Endothelial cell (in vitro differentiated cells): ENCODE results near the gene TIA1. TPM values are rescaled to one million over a fixed set of nuclear protein-coding genes. Genes with fewer than 3 reads are reported as not detected.
"Not testable (repeated sequence)": the region's sequence is repeated elsewhere in the genome, so short reads cannot be mapped to it uniquely, and the experiment has no call there.

ENCODE experiments used
- DNase-seq: peaks from one replicate; pipeline ENCODE4 v3.0.0; 2021; ENCODE audit warnings: low spot score
- H3K27ac Mint-ChIP-seq: one replicate; pipeline ENCODE4 v1.8.0; 2021; ENCODE audit warnings: mixed read lengths, inconsistent platforms; ENCODE audit not compliant: unreplicated experiment
- H3K27me3 Mint-ChIP-seq: one replicate; pipeline ENCODE4 v1.8.0; 2021; ENCODE audit warnings: mild to moderate bottlenecking, moderate library complexity, mixed read lengths, inconsistent platforms; ENCODE audit not compliant: unreplicated experiment
- H3K36me3 Mint-ChIP-seq: one replicate; pipeline ENCODE4 v1.8.0; 2021; ENCODE audit warnings: mild to moderate bottlenecking, low read depth, mixed read lengths, inconsistent platforms; ENCODE audit not compliant: unreplicated experiment
- H3K4me1 Mint-ChIP-seq: one replicate; pipeline ENCODE4 v1.8.0; 2021; ENCODE audit warnings: mild to moderate bottlenecking, mixed read lengths, inconsistent platforms; ENCODE audit not compliant: unreplicated experiment
- H3K4me3 Mint-ChIP-seq: one replicate; pipeline ENCODE4 v1.8.0; 2021; ENCODE audit warnings: mild to moderate bottlenecking, mixed read lengths, inconsistent platforms; ENCODE audit not compliant: unreplicated experiment
- H3K9me3 Mint-ChIP-seq: one replicate; pipeline ENCODE4 v1.8.0; 2021; ENCODE audit warnings: mixed read lengths, inconsistent platforms; ENCODE audit not compliant: unreplicated experiment
- total RNA-seq: library from RNA; stranded (reverse); fragmentation: NEBNext Ultra II Directional; extraction: Animal tissue kit (Norgen Biotek cat#: 25700); gene quantifications from one replicate; pipeline ENCODE4 v1.2.1, GENCODE V29; 2021; ENCODE audit not compliant: unreplicated experiment
- TF ChIP-seq, protein P1 (sequence below): fragments of 200-600 bp; sonication (generic); IDR thresholded peaks from one replicate; pipeline ENCODE4 v1.5.0; 2021; ENCODE audit warnings: antibody characterized with exemption; ENCODE audit not compliant: unreplicated experiment

TIA1 gene
- total RNA-seq, 1 donor from 2014 or later: 200 TPM

DNA sequence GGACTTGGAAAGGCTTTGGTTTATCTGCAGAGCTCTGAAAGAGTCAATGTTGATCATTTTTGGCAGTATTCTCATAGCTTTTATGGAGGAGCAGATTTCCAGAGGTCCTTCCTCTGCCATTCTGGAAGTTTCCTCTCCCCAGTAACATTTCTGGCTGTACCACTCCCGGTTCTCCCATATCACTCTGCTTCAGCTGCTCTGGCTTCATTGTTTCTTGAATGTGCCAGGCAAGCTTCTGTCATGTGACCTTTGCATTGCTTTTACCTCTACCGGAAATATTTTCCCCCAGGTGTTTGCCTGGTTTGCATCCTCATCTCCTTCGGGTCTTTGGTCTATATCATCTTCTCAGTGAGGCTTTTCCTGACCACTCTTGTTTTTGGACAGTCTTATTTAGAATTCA is 21.9 kb upstream of the TIA1 start:
- Mint-ChIP-seq H3K4me3 (peak overlapping the region; percentile 10), H3K4me1 (no peaks in the 10 kb centered on the region), H3K27me3 (no peaks in the 10 kb centered on the region), H3K27ac (no peak overlapping the region), H3K36me3 (peaks cover 42% of the 10 kb centered on the region), H3K9me3 (no peaks in the 10 kb centered on the region)
- TF ChIP-seq, protein P1, sequence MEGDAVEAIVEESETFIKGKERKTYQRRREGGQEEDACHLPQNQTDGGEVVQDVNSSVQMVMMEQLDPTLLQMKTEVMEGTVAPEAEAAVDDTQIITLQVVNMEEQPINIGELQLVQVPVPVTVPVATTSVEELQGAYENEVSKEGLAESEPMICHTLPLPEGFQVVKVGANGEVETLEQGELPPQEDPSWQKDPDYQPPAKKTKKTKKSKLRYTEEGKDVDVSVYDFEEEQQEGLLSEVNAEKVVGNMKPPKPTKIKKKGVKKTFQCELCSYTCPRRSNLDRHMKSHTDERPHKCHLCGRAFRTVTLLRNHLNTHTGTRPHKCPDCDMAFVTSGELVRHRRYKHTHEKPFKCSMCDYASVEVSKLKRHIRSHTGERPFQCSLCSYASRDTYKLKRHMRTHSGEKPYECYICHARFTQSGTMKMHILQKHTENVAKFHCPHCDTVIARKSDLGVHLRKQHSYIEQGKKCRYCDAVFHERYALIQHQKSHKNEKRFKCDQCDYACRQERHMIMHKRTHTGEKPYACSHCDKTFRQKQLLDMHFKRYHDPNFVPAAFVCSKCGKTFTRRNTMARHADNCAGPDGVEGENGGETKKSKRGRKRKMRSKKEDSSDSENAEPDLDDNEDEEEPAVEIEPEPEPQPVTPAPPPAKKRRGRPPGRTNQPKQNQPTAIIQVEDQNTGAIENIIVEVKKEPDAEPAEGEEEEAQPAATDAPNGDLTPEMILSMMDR: no peak
- no peak for DNase-seq

DNA sequence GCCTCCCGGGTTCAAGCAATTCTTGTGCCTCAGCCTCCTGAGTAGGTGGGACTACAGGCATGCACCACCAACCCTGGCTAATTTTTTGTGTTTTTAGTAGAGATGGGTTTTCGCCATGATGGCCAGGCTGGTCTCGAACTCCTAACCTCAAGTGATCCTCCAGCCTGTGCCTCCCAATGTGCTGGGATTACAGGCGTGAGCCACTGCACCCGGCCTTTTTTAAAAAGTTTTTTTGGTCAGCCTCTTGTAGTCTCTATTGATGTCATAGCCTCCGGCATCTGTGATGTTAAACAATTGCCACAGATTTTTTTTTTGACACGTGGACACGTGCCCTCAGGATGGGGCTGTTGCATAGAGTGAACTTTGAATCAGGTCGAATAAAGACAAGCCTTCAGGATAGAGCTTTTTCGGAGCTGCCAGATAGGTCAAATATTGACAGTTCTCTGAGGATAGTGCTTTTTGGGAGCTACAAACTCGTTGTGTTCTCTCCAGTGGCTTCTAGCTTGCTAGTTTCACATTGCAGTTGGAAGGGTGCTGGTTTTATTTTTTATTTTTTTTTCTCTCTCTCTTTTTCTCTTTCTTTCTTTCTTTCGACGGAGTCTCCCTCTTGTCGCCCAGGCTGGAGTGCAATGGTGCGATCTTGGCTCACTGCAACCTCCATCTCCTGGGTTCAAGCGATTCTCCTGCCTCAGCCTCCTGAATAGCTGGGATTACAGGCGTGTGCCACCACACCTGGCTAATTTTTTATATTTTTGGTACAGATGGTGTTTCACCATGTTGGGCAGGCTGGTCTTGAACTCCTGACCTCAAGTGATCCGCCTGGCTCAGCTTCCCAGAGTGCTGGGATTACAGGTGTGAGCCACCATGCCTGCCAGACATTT is 21.2 kb upstream of the TIA1 start:
- not testable (repeated sequence) for DNase-seq, H3K4me3 Mint-ChIP-seq, H3K27me3 Mint-ChIP-seq, H3K27ac Mint-ChIP-seq, H3K9me3 Mint-ChIP-seq, H3K4me1 Mint-ChIP-seq
- H3K36me3 Mint-ChIP-seq: peaks cover 38% of the 10 kb centered on the region

DNA sequence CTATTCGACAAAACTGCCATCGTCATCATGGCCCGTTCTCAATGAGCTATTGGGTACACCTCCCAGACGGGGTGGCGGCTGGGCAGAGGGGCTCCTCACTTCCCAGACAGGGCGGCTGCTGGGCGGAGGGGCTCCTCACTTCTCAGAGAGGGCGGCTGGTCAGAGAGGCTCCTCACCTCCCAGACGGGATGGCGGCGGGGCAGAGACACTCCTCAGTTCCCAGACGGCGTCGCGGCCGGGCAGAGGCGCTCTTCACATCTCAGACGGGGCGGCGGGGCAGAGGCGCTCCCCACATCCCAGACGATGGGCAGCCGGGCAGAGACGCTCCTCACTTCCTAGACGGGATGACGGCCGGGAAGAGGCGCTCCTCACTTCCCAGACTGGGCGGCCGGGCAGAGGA is 18.5 kb upstream of the TIA1 start:
- H3K4me1 Mint-ChIP-seq, H3K27me3 Mint-ChIP-seq, DNase-seq, H3K27ac Mint-ChIP-seq, H3K9me3 Mint-ChIP-seq: not testable (repeated sequence)
- H3K36me3 Mint-ChIP-seq: peaks cover 34% of the 10 kb centered on the region
- H3K4me3 Mint-ChIP-seq: peak overlapping the region; percentile 38

DNA sequence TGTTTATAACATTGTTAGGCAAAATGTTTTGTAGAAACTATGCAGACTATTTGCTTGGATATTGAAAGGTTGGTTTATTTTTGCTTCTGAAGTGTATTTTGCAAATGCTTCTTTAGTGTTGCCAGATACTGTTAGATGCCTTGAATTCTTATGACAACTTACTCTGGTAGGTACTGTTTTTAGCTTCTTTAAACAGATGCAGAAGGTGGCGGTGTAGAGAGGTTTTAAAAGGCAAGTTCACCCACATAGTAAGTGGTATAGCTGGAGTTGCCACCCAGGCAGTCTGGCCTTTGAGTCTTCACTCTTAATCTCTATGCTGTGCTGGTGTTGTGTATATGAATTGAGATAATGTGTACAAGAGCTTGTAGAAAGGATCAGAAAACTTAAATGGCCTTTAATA is 13.1 kb upstream of the TIA1 start:
- peaks cover 1% of the 10 kb centered on the region for H3K27me3 Mint-ChIP-seq

DNA sequence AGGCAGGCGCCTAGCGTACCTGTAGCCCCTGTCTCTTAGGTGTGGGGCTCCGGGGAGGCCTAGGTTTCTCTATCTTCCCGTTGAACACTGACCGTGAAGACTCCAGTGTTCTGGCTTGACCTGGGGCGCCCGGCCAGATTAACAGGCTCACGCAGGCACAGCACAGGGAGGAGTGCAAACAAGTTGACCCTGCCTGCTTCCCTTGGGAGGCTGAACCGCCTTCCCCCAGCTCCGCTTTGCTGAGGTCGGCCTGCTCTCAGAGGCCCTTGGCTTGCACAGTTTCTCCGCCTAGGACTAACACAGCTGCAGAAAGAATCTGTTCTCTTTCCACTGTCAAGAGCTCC is 10.1 kb upstream of the TIA1 start:
- Mint-ChIP-seq H3K4me3 (peak overlapping the region; percentile 91), H3K36me3 (peaks cover 10% of the 10 kb centered on the region), H3K9me3 (no peaks in the 10 kb centered on the region), H3K4me1 (peaks cover 10% of the 10 kb centered on the region), H3K27ac (no peak overlapping the region), H3K27me3 (peaks cover 3% of the 10 kb centered on the region)
- DNase-seq: peak; percentile 20
- TF ChIP-seq, protein P1: no peak

More for the DNA sequence above, 13.1 kb upstream of the TIA1 start:
- Mint-ChIP-seq H3K27ac (no peak overlapping the region), H3K4me3 (no peak overlapping the region), H3K9me3 (no peaks in the 10 kb centered on the region), H3K36me3 (peaks cover 24% of the 10 kb centered on the region), H3K4me1 (peaks cover 10% of the 10 kb centered on the region)
- TF ChIP-seq, protein P1: no peak
- DNase-seq: no peak

DNA sequence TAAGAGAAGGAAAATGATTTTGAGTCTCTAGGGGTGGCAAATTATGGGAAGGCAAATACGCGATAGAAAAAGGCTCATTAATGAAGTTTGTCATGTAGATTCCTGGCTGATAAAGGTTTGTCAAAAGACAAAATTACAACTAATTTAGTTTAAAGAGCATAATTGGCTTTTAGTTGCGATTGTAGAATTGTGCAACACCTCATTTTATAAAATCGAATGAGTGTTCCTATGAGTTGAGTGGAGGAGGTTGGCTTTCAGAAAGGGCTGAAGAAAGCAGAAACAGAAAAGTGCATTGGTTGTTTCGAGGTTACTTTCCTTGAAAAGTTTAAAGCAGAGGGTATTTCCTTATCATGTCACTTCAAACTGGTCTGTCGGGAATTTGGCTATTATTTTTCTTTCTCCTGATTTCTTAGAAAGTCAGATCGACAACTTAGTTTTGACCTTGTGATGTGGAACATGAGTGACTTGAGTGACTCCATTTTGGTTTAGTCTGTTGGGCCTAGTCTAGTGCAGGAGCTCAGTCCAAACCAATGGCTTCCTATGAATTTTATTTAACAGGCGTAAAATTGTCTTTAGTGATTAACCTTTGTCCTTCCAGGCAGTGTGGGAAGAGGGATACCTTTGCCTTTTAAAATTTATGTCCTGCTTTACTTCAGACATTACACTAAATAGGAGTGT is 7.3 kb upstream of the TIA1 start:
- no peak for DNase-seq
- TF ChIP-seq, protein P1: no peak
- peak overlapping the region; percentile 44 for H3K4me3 Mint-ChIP-seq
- peaks cover 10% of the 10 kb centered on the region for H3K4me1 Mint-ChIP-seq
- H3K36me3 Mint-ChIP-seq: peaks cover 10% of the 10 kb centered on the region
- H3K27ac Mint-ChIP-seq: no peak overlapping the region
- H3K9me3 Mint-ChIP-seq: no peaks in the 10 kb centered on the region
- H3K27me3 Mint-ChIP-seq: peaks cover 3% of the 10 kb centered on the region
